Kidney (tissue), 14 donors: ENCODE results near the gene EAF1. TPM values are rescaled to one million over a fixed set of nuclear protein-coding genes. Genes with fewer than 3 reads are reported as not detected.

ENCODE experiments used
- DNase-seq, 5 donors: peaks; one replicate each; pipeline ENCODE4 v3.0.0-alpha.2; 2013 to 2020
- FAIRE-seq: peaks from 2 replicates; lab custom pipeline; 2012; peaks lifted over from hg19 to GRCh38; lab: Jason Lieb, UNC
- H3K27ac ChIP-seq, 2 donors: one replicate each; pipeline ENCODE4 v1.7.0; 2013; ENCODE audit warnings: low read depth in 2 of 2, low read length in 2 of 2, inconsistent platforms in 1 of 2
- H3K27me3 ChIP-seq: one replicate; pipeline ENCODE4 v1.7.1; 2013; ENCODE audit warnings: low read length, inconsistent platforms; ENCODE audit not compliant: control insufficient read depth, insufficient read depth
- H3K36me3 ChIP-seq, 3 donors: one replicate each; pipeline versions ENCODE4 v1.7.0 to v1.7.1; 2013; ENCODE audit warnings: low read length in 3 of 3, control low read depth in 1 of 3, inconsistent platforms in 1 of 3; ENCODE audit not compliant: insufficient read depth in 3 of 3, control insufficient read depth in 2 of 3
- H3K4me1 ChIP-seq, 3 donors: one replicate each; pipeline versions ENCODE4 v1.7.0 to v1.7.1; 2013; ENCODE audit warnings: low read length in 3 of 3, inconsistent platforms in 1 of 3, low read depth in 1 of 3; ENCODE audit not compliant: control insufficient read depth in 2 of 3, insufficient read depth in 2 of 3
- H3K4me3 ChIP-seq, 3 donors: one replicate each; pipeline versions ENCODE4 v1.7.0 to v1.8.1; 2013; ENCODE audit warnings: low read length in 3 of 3, control low read depth in 1 of 3, inconsistent platforms in 1 of 3
- H3K9ac ChIP-seq, 3 donors: one replicate each; pipeline versions ENCODE4 v1.7.0 to v1.7.1; 2013; ENCODE audit warnings: low read length in 3 of 3, control low read depth in 1 of 3, inconsistent platforms in 1 of 3
- H3K9me3 ChIP-seq, 3 donors: one replicate each; pipeline versions ENCODE4 v1.7.0 to v1.7.1; 2013; ENCODE audit warnings: low read length in 3 of 3, control low read depth in 1 of 3, inconsistent platforms in 1 of 3; ENCODE audit not compliant: control insufficient read depth in 2 of 3, insufficient read depth in 1 of 3
- CTCF ChIP-seq: IDR thresholded peaks from 3 replicates; pipeline ENCODE4 v1.5.1; 2012; ENCODE audit warnings: mild to moderate bottlenecking, moderate library complexity, borderline replicate concordance; ENCODE audit not compliant: insufficient read depth; ENCODE audit errors: extremely low read depth
- intact Hi-C: fragments of 100-400 bp; cut with DNase I; formaldehyde crosslinking; loops from one replicate; pipeline ENCODE4 v1.11.1; 2022
- polyA plus RNA-seq: library from polyadenylated mRNA; stranded (reverse); fragments of 350-450 nt; fragmentation: Illumina TruSeq; extraction: RNeasy Lipid Tissue Mini Kit (QIAGEN cat#74804); gene quantifications from one replicate; pipeline ENCODE4 v1.2.3, GENCODE V29; 2014; ENCODE audit warnings: low read depth, low replicate concordance; ENCODE audit not compliant: insufficient read depth
- total RNA-seq: library from RNA; stranded (reverse); fragmentation: NEBNext Ultra II Directional; extraction: Animal tissue kit (Norgen Biotek cat#: 25700); gene quantifications from one replicate; pipeline ENCODE4 v1.2.1, GENCODE V29; 2021
- donor health status: control.
- donor health status: control.
- donor health status: control.
- donor health status: control.
- donor health status: control.
- donor health status: DM: yes; HTN: yes; CAD: no.
- donor health status: Normal renal cell carcinoma (clear cell type).

Gene EAF1
- total and polyA plus RNA-seq, 2 donors from 2014 or later: 8.3 to 16.1 TPM

GRCh38 chr3:15431256-15431837 is 3.9 kb downstream of the EAF1 start:
- Histone ChIP-seq H3K9ac (no peak overlapping the region), H3K27ac (no peak overlapping the region), H3K4me3 (no peak overlapping the region), H3K36me3 (peaks cover 0 to 30% (median 30%) of the 10 kb centered on the region in 3 donors), H3K27me3 (no peaks in the 10 kb centered on the region), H3K9me3 (no peaks in the 10 kb centered on the region), H3K4me1 (peaks cover 0 to 15% (median 3%) of the 10 kb centered on the region in 3 donors)
- no peak for FAIRE-seq
- TF ChIP-seq CTCF: no peak
- DNase-seq: no peak
- intact Hi-C loops: no loop called here

- Histone ChIP-seq H3K27me3 (no peaks in the 10 kb centered on the region), H3K36me3 (peaks cover 2 to 46% (median 38%) of the 10 kb centered on the region in 3 donors), H3K9me3 (no peaks in the 10 kb centered on the region), H3K27ac (no peak overlapping the region), H3K9ac (no peak overlapping the region), H3K4me3 (no peak overlapping the region), H3K4me1 (peaks cover 0 to 7% (median 3%) of the 10 kb centered on the region in 3 donors)
- no peak for TF ChIP-seq CTCF
- DNase-seq (no peak), FAIRE-seq (no peak)
- intact Hi-C loops: no loop called here
These were observed 6.1 kb downstream of the EAF1 start for GRCh38 chr3:15433531-15433930.

- H3K36me3 ChIP-seq: peaks cover 8 to 58% (median 45%) of the 10 kb centered on the region in 3 donors
- H3K27ac ChIP-seq: no peak overlapping the region
These were observed 7.4 kb downstream of the EAF1 start for GRCh38 chr3:15434756-15435155.

More at GRCh38 chr3:15434756-15435155, 7.4 kb downstream of the EAF1 start:
- Histone ChIP-seq H3K4me1 (no peaks in the 10 kb centered on the region), H3K27me3 (no peaks in the 10 kb centered on the region), H3K4me3 (no peak overlapping the region), H3K9ac (no peak overlapping the region), H3K9me3 (no peaks in the 10 kb centered on the region)
- TF ChIP-seq CTCF: no peak
- intact Hi-C loops: no loop called here
- FAIRE-seq (no peak), DNase-seq (no peak)
